DOHH2 (cell line): ENCODE data around the gene NCOA5.
A peak's percentile ranks its signal among the peaks of the same experiment; 100 is the strongest.

Source experiments
- H3F3A ChIP-seq: fragments of 200-600 bp; sonication (generic), shearing (Covaris generic); 2 replicates; pipeline ENCODE4 v1.6.0; 2016; ENCODE audit warnings: antibody characterized with exemption, mild to moderate bottlenecking; ENCODE audit not compliant: control insufficient read depth, insufficient read depth
- H3K27ac ChIP-seq: fragments of 200-600 bp; sonication (generic); 2 replicates; pipeline ENCODE4 v1.5.1; 2014; ENCODE audit warnings: low read depth, mild to moderate bottlenecking, low read length, moderate library complexity
- H3K27me3 ChIP-seq: fragments of 200-600 bp; sonication (generic); 2 replicates; pipeline ENCODE4 v1.6.1; 2014; ENCODE audit warnings: mild to moderate bottlenecking, low read length, mixed read lengths; ENCODE audit not compliant: control insufficient read depth
- H3K36me3 ChIP-seq: fragments of 200-600 bp; sonication (generic); 2 replicates; pipeline ENCODE4 v1.6.1; 2014; ENCODE audit warnings: mild to moderate bottlenecking, low read length, moderate library complexity, mixed read lengths; ENCODE audit not compliant: control insufficient read depth
- H3K4me1 ChIP-seq: fragments of 200-600 bp; sonication (generic); 2 replicates; pipeline ENCODE4 v1.6.1; 2014; ENCODE audit warnings: mild to moderate bottlenecking, low read length, mixed read lengths; ENCODE audit not compliant: control insufficient read depth
- H3K4me2 ChIP-seq: fragments of 200-600 bp; sonication (generic); 2 replicates; pipeline ENCODE4 v1.6.0; 2014; ENCODE audit warnings: mild to moderate bottlenecking, low read length, moderate library complexity
- H3K4me3 ChIP-seq: fragments of 200-600 bp; sonication (generic); 2 replicates; pipeline ENCODE4 v1.5.1; 2014; ENCODE audit warnings: mild to moderate bottlenecking, low read length, mixed read lengths
- H3K79me2 ChIP-seq: fragments of 200-600 bp; sonication (generic); 2 replicates; pipeline ENCODE4 v1.6.1; 2014; ENCODE audit warnings: mild to moderate bottlenecking, low read length, mixed read lengths; ENCODE audit not compliant: control insufficient read depth
- H3K9me2 ChIP-seq: fragments of 200-600 bp; sonication (generic); replicated peaks from 2 replicates; pipeline ENCODE4 v1.6.1; 2014; ENCODE audit warnings: mild to moderate bottlenecking, low read length, mixed read lengths; ENCODE audit not compliant: control insufficient read depth
- H3K9me3 ChIP-seq: fragments of 200-600 bp; sonication (generic); 2 replicates; pipeline ENCODE4 v1.6.1; 2014; ENCODE audit warnings: antibody characterized with exemption, low read length, mixed read lengths; ENCODE audit not compliant: control insufficient read depth, insufficient read depth
- H4K20me1 ChIP-seq: fragments of 200-600 bp; sonication (generic); 2 replicates; pipeline ENCODE4 v1.6.0; 2014; ENCODE audit warnings: low read depth, mild to moderate bottlenecking, antibody characterized with exemption, low read length, moderate library complexity; ENCODE audit not compliant: control insufficient read depth, insufficient read depth
- EZH2phosphoT487 ChIP-seq: fragments of 200-600 bp; sonication (generic); IDR thresholded peaks from 2 replicates; pipeline ENCODE4 v1.6.1; 2017; ENCODE audit warnings: borderline replicate concordance, mild to moderate bottlenecking, antibody characterized with exemption, low read length, moderate library complexity, mixed read lengths
- TF ChIP-seq, protein P1 (sequence below): fragments of 200-600 bp; sonication (generic); IDR thresholded peaks from one replicate; pipeline ENCODE4 v1.5.1; 2014; ENCODE audit warnings: antibody characterized with exemption, mild to moderate bottlenecking, low read depth, low read length; ENCODE audit not compliant: poor library complexity, severe bottlenecking

The NCOA5 gene

GRCh38 chr20:46089417-46090388 is at the start of gene NCOA5:
Gene NCOA5, minus strand, starts transcription at chr20:46089962. Its CDS starts 10,538 bp downstream, at chr20:46079424.
- Histone ChIP-seq H3K36me3 (peaks cover 25% of the 10 kb centered on the region), H3F3A (no peaks in the 10 kb centered on the region), H4K20me1 (peaks cover 31% of the 10 kb centered on the region), H3K4me1 (peaks cover 33% of the 10 kb centered on the region), H3K9me3 (no peaks in the 10 kb centered on the region), H3K4me3 (peak within 1 kb of the TSS; percentile 94), H3K4me2 (peak within 1 kb of the TSS; percentile 79), H3K9me2 (no peaks in the 10 kb centered on the region), H3K27me3 (no peaks in the 10 kb centered on the region), H3K27ac (peak within 1 kb of the TSS; percentile 59), H3K79me2 (peaks cover 48% of the 10 kb centered on the region)
- TF ChIP-seq, protein P1, sequence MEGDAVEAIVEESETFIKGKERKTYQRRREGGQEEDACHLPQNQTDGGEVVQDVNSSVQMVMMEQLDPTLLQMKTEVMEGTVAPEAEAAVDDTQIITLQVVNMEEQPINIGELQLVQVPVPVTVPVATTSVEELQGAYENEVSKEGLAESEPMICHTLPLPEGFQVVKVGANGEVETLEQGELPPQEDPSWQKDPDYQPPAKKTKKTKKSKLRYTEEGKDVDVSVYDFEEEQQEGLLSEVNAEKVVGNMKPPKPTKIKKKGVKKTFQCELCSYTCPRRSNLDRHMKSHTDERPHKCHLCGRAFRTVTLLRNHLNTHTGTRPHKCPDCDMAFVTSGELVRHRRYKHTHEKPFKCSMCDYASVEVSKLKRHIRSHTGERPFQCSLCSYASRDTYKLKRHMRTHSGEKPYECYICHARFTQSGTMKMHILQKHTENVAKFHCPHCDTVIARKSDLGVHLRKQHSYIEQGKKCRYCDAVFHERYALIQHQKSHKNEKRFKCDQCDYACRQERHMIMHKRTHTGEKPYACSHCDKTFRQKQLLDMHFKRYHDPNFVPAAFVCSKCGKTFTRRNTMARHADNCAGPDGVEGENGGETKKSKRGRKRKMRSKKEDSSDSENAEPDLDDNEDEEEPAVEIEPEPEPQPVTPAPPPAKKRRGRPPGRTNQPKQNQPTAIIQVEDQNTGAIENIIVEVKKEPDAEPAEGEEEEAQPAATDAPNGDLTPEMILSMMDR = peak; percentile 33
- TF ChIP-seq EZH2phosphoT487 = no peak

- Histone ChIP-seq H3K4me3 (no peak overlapping the region), H3K4me2 (no peak overlapping the region), H3K79me2 (no peaks in the 10 kb centered on the region), H3K4me1 (no peaks in the 10 kb centered on the region), H3K36me3 (no peaks in the 10 kb centered on the region), H3K27ac (no peak overlapping the region), H3F3A (no peaks in the 10 kb centered on the region), H3K9me2 (no peaks in the 10 kb centered on the region), H4K20me1 (no peaks in the 10 kb centered on the region), H3K9me3 (no peaks in the 10 kb centered on the region), H3K27me3 (peaks cover 53% of the 10 kb centered on the region)
- no peak for TF ChIP-seq EZH2phosphoT487
- TF ChIP-seq, protein P1 = no peak
These were observed 49.6 kb upstream of the NCOA5 start for GRCh38 chr20:46139266-46139889.

DNA sequence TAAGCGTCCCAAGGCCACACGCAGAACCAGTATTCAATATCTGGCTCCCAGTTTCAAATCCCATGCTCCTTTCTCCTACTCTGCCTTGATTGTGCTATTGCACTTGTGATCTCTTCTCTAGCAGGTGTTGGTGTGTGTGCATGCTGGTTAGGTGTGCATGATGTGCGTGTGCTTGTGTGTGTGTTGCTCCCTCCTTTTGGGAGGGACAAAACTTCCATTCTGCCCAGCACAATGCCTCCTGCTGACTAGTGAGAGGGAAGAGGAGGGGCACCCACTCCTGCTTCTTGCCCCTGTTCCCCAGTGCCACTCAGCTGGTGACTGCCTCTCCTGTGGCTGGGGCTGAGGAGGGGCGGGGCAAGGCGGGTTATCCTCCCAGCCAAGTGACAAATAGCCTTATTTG is 48.1 kb upstream of the NCOA5 start:
- H3K36me3 ChIP-seq = no peaks in the 10 kb centered on the region
- no peaks in the 10 kb centered on the region for H3K9me2 ChIP-seq
- H4K20me1 ChIP-seq = no peaks in the 10 kb centered on the region
- no peaks in the 10 kb centered on the region for H3F3A ChIP-seq
- H3K4me1 ChIP-seq = no peaks in the 10 kb centered on the region
- no peak overlapping the region for H3K27ac ChIP-seq
- no peak for TF ChIP-seq EZH2phosphoT487
- no peak overlapping the region for H3K4me2 ChIP-seq
- no peak overlapping the region for H3K4me3 ChIP-seq
- no peaks in the 10 kb centered on the region for H3K79me2 ChIP-seq
- H3K9me3 ChIP-seq = no peaks in the 10 kb centered on the region
- peaks cover 52% of the 10 kb centered on the region for H3K27me3 ChIP-seq
